Heart right ventricle (tissue), 16 donors: ENCODE measurements around the gene LYL1. TPM values are rescaled to one million over a fixed set of nuclear protein-coding genes. Genes with fewer than 3 reads are reported as not detected.

ENCODE experiments used
- ATAC-seq, 8 donors: fragments of 200-7000 bp; cut with Tn5 transposase; one replicate each; pipeline ENCODE4 v1.9.1; 2020; ENCODE audit warnings: mild to moderate bottlenecking in 8 of 8, moderate library complexity in 8 of 8, moderate number of reproducible peaks in 1 of 8
- DNase-seq, 2 donors: peaks; one replicate each; pipeline ENCODE4 v3.0.0-alpha.2; 2020
- H3K27ac ChIP-seq, 10 donors: fragments of 200-600 bp; sonication (generic) in 2 of 10; one replicate each; pipeline versions ENCODE4 v1.5.0 to v1.8.0; 2020 to 2022; ENCODE audit warnings: mild to moderate bottlenecking in 3 of 10
- H3K27me3 ChIP-seq, 7 donors: fragments of 200-600 bp; one replicate each; pipeline ENCODE4 v1.8.0; 2021 to 2022; ENCODE audit warnings: mild to moderate bottlenecking in 2 of 7
- H3K36me3 ChIP-seq, 9 donors: fragments of 200-600 bp; sonication (generic) in 1 of 9; one replicate each; pipeline versions ENCODE4 v1.5.0 to v1.8.0; 2020 to 2022; ENCODE audit warnings: mild to moderate bottlenecking in 2 of 9
- H3K4me1 ChIP-seq, 9 donors: fragments of 200-600 bp; sonication (generic) in 1 of 9; one replicate each; pipeline versions ENCODE4 v1.5.0 to v1.8.0; 2020 to 2022; ENCODE audit warnings: mild to moderate bottlenecking in 4 of 9
- H3K4me3 ChIP-seq, 10 donors: fragments of 200-600 bp; sonication (generic) in 2 of 10; one replicate each; pipeline versions ENCODE4 v1.5.0 to v1.8.0; 2020 to 2022; ENCODE audit warnings: mild to moderate bottlenecking in 7 of 10, moderate library complexity in 2 of 10
- H3K9me3 ChIP-seq, 11 donors: fragments of 200-600 bp in 10 of 11; sonication (generic) in 2 of 11; one replicate each; pipeline versions ENCODE4 v1.5.0 to v1.8.0; 2013 to 2022; ENCODE audit warnings: mild to moderate bottlenecking in 2 of 11, control low read depth in 1 of 11, moderate library complexity in 1 of 11
- CTCF ChIP-seq, 9 donors: fragments of 200-600 bp; sonication (generic) in 2 of 9; IDR thresholded peaks; one replicate each; pipeline versions ENCODE4 v1.5.0 to v1.8.0; 2021 to 2022; ENCODE audit warnings: antibody characterized with exemption in 9 of 9, mild to moderate bottlenecking in 5 of 9, moderate library complexity in 1 of 9
- WGBS, 2 donors: extraction: QIAGEN DNeasy Blood & Tissue Kit; methylation state at CpG; one replicate each; pipeline ENCODE4 v1.1.7; 2013; ENCODE audit warnings: inconsistent platforms in 1 of 2; 5-methylcytosine and 5-hydroxymethylcytosine counted together
- intact Hi-C, 10 donors: fragments of 100-400 bp; cut with DNase I; formaldehyde crosslinking; loops; one replicate each; pipeline versions ENCODE4 v1.11.1 to v1.14.2; 2022
- polyA plus RNA-seq, 2 donors: library from polyadenylated mRNA; stranded (reverse); fragments of 200-250 nt; gene quantifications; one replicate each; pipeline ENCODE4 v1.2.3, GENCODE V29; 2013
- total RNA-seq, 10 donors: library from RNA; stranded (reverse); fragmentation: NEBNext Ultra II Directional in 3 of 10; extraction: Animal tissue kit (Norgen Biotek cat#: 25700) in 3 of 10; gene quantifications; one replicate each; pipeline versions ENCODE4 v1.2.1 to v1.2.4, GENCODE V29; 2021 to 2023
- donor health status: Arrhythmogenic right ventricular cardiomyopathy.
- donor health status: ischemic (EF 13 %, LVEDD 7.1; RV severe dilation, severe dysfunction).
- donor health status: healthy with polysubstance abuse.
- donor health status: DM: no; HTN: yes; CAD: no.
- donor health status: DM: no; HTN: no; CAD: no.
- donor health status: ischemic (EF 25% LVEDD 6.9; RV normal size, moderate dysfunction).
- donor health status: ischemic (EF 25% LVEDD 5.7; RV mildly dilated, moderate dysfunction).
- donor health status: healthy.
- donor health status: DM: yes; HTN: yes; CAD: no.
- donor health status: Ischemic cardiomyopathy.
- donor health status: ischemic (EF 35%, LVEDD 5.7; RV mildly dilated, moderate dysfunction).
- donor health status: nonischemic (EF 11% LVEDD 7.7; RV severe dilation, severe dysfunction).
- donor health status: DM: yes; HTN: yes; CAD: no.
- donor health status: PGD.
- donor health status: ischemic (EF 29% LVEDD 5.4; RV normal size, mild dysfunction).
- donor health status: nonischemic (EF 23%, LVEDD 6.1; RV moderate dilation, normal function).

Gene LYL1
- total and polyA plus RNA-seq, 12 donors = 3.4 to 13.0 (median 7.4) TPM

GRCh38 chr19:13120817-13121216 lies 18.2 kb upstream of the LYL1 start:
- Histone ChIP-seq H3K9me3 (no peaks in the 10 kb centered on the region), H3K36me3 (peaks cover 0 to 13% (median 0%) of the 10 kb centered on the region in 9 donors), H3K27me3 (no peaks in the 10 kb centered on the region), H3K4me1 (peaks cover 7 to 44% (median 36%) of the 10 kb centered on the region in 9 donors), H3K4me3 (no peak overlapping the region), H3K27ac (no peak overlapping the region)
- no peak for ATAC-seq
- TF ChIP-seq CTCF (IDR thresholded peaks at IDR 0.05) = no peak
- intact Hi-C loops = loop anchor here in 3 of 10 donors (10.0 kb wide), 1 partner anchor 144 kb away; no protein-coding TSS in a partner anchor
- 65 to 68% methylated on average over 10 of the region's 10 CpGs for WGBS, 2 donors
- DNase-seq = no peak

DNA sequence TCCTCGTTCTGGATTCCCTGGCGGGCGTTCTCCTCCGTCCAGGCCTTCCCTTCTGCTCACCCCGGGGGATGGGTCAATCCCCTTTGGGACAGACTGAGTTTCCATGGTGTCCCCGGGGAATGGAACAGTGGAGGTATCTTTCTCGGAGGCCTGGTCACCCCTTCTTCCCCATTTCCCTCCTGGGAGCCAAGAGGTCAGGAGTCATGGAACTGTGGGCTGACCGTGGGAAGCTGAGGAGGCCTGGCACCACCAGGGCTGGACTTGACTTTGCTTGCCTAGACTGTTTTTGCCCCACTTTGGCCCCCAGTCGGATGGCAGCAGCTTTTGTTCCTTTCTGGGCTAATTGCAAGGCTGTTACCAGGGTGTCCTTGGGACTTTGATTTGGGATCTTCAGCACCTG lies 17.4 kb upstream of the LYL1 start:
- no peaks in the 10 kb centered on the region for H3K27me3 ChIP-seq
- DNase-seq = no peak
- no peak for ATAC-seq
- WGBS, 2 donors = 75 to 77% methylated on average over 9 of the region's 9 CpGs
- H3K36me3 ChIP-seq = peaks cover 0 to 17% (median 0%) of the 10 kb centered on the region in 9 donors
- peak overlapping the region in 2 of 10 donors; percentile 4 to 91 for H3K27ac ChIP-seq
- no peak for TF ChIP-seq CTCF (IDR thresholded peaks at IDR 0.05)
- intact Hi-C loops = loop anchor here in 3 of 10 donors (10.0 kb wide), 1 partner anchor 145 kb away; no protein-coding TSS in a partner anchor
- peaks cover 12 to 52% (median 44%) of the 10 kb centered on the region in 9 donors for H3K4me1 ChIP-seq
- H3K9me3 ChIP-seq = no peaks in the 10 kb centered on the region
- H3K4me3 ChIP-seq = no peak overlapping the region

DNA sequence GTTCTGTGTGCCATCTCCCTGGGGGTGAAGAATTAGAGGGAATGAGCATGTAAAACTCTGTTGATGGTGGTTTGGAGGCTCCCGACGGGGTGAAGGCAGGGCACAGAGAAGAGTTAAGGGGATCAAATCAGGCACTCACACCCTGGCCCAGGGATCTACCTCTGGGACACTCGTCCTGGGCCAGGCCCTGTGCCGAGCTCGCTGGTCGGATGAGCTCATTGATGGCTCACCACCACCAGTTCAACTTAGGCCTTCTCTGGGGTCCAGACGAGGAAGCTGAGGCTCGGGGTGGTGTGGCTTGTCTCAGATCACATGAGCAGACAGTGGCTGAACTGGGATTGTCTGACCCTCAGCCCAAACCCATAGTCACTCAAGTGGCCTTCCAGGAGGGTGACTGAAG lies 17.0 kb upstream of the LYL1 start:
- no peaks in the 10 kb centered on the region for H3K27me3 ChIP-seq
- ATAC-seq (no peak), DNase-seq (no peak)
- H3K36me3 ChIP-seq = peaks cover 0 to 20% (median 0%) of the 10 kb centered on the region in 9 donors
- H3K27ac ChIP-seq = peak overlapping the region in 2 of 10 donors; percentile 4 to 91
- TF ChIP-seq CTCF (IDR thresholded peaks at IDR 0.05) = no peak
- peak overlapping the region in 3 of 10 donors; percentile 94 to 96 (median 94) for H3K4me3 ChIP-seq
- intact Hi-C loops = loop anchor here in 5 of 10 donors (5.0 to 10.0 kb wide), 2 partner anchors 33 to 145 kb away; partner anchors contain the start of genes IER2 (in 2 of the 5) and STX10 (in 2 of the 5)
- no peaks in the 10 kb centered on the region for H3K9me3 ChIP-seq
- H3K4me1 ChIP-seq = peaks cover 12 to 54% (median 44%) of the 10 kb centered on the region in 9 donors
- 69 to 75% methylated on average over 8 of the region's 8 CpGs for WGBS, 2 donors

DNA sequence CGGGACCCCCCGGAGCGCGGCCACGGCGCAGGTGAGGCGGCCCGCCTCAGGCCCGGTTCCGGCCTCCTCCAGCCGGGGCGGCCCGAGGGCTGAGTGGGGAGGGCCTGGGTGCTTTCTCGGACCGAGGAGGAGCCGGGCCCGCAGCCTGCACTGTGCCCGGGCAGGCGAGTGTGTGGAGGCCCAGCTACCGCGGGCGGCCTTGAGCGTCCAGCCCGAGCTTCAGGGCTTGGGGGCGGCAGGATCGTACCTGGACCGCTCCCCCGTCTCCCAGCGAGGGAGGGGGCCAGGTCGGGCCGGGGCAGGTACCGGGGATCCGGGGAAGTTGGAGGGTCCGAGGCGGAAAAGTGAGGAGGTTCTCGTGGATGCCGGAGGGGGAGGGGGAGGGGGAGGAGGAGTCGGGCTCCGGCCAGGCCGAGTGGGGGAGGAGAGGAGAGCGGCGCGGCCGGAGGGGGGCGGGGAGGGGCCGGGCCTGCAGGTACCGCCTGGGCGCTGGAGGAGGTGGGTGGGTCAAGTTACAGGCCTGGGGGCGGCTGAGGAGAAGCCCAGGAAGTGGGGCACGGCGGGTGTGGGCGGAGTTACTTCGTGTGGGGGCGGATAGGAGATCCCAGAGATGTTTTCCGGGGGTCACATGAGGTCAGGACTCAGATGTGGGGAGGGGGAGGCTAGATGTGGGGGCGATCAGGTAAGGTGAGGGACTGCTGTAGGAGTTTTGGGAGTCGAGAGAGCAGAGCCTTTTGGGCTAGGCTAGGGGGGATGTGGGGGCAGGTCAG lies 16.0 kb upstream of the LYL1 start:
- H3K9me3 ChIP-seq = no peaks in the 10 kb centered on the region
- peak overlapping the region; percentile 69 to 97 (median 94) for H3K4me3 ChIP-seq
- 1 to 2% methylated on average over 37 to 57 of the region's 57 CpGs for WGBS, 2 donors
- H3K27me3 ChIP-seq = no peaks in the 10 kb centered on the region
- peaks cover 12 to 54% (median 44%) of the 10 kb centered on the region in 9 donors for H3K4me1 ChIP-seq
- DNase-seq = peak in 1 of 2 donors; percentile 45
- H3K27ac ChIP-seq = peak overlapping the region in 8 of 10 donors; percentile 15 to 91 (median 74)
- H3K36me3 ChIP-seq = peaks cover 0 to 27% (median 0%) of the 10 kb centered on the region in 9 donors
- ATAC-seq = peak in 3 of 8 donors; percentile 4 to 12 (median 8)
- intact Hi-C loops = loop anchor here in 2 of 10 donors (5.0 to 10.0 kb wide), 2 partner anchors 34 to 146 kb away; partner anchors contain the start of genes IER2 (in 2 of the 2) and STX10 (in 2 of the 2)
- no peak for TF ChIP-seq CTCF (IDR thresholded peaks at IDR 0.05)
